Endothelial cell of umbilical vein (primary cell): ENCODE results near the gene ZNF618. TPM values are rescaled to one million over a fixed set of nuclear protein-coding genes. Genes with fewer than 3 reads are reported as not detected.

ENCODE experiments used
- BruUV-seq: library from RNA; stranded (reverse); fragments of 400-500 nt; replicated peaks from 2 replicates; lab custom pipeline; 2021; lab: Mats Ljungman, UMichigan
- CTCF ChIA-PET: fragments of 300-600, 350-600 bp; sonication (Branson Sonifier 250); formaldehyde crosslinking; loops from one replicate; lab custom pipeline; 2021; ENCODE audit warnings: antibody characterized with exemption, inconsistent platforms; lab: Charles Lee
- POLR2A ChIA-PET: fragments of 300-600, 350-600 bp; sonication (Branson Sonifier 250); formaldehyde crosslinking; loops from one replicate; lab custom pipeline; 2021; ENCODE audit warnings: antibody characterized with exemption, inconsistent platforms; lab: Charles Lee
- DNase-seq: peaks from one replicate; pipeline ENCODE4 v3.0.0-alpha.2; 2011; ENCODE audit warnings: low read depth, low spot score
- FAIRE-seq: peaks from 2 replicates; lab custom pipeline; 2011; peaks lifted over from hg19 to GRCh38; lab: Jason Lieb, UNC
- H2AFZ ChIP-seq: 2 replicates; pipeline ENCODE4 v1.6.0; 2012; ENCODE audit warnings: low read depth, low read length, control low read depth, inconsistent platforms
- H3K27ac ChIP-seq: 2 replicates; pipeline ENCODE4 v1.5.1; 2011; ENCODE audit warnings: low read depth, mild to moderate bottlenecking, control low read depth, low read length, moderate library complexity; ENCODE audit not compliant: insufficient read depth
- H3K27me3 ChIP-seq, 2 experiments: 2 replicates each; pipeline versions ENCODE4 v1.6.0 to v1.6.1; 2011; ENCODE audit warnings: low read length in 2 of 2, mixed read lengths in 1 of 2; ENCODE audit not compliant: control insufficient read depth in 2 of 2, insufficient read depth in 2 of 2
- H3K36me3 ChIP-seq, 2 experiments: 2 replicates in 1 of 2; 3 replicates in 1 of 2; pipeline ENCODE4 v1.5.1; 2011; ENCODE audit warnings: low read length in 2 of 2, mild to moderate bottlenecking in 1 of 2, moderate library complexity in 1 of 2; ENCODE audit not compliant: control insufficient read depth in 2 of 2, insufficient read depth in 2 of 2; ENCODE audit errors: extremely low read depth in 1 of 2
- H3K4me1 ChIP-seq: 3 replicates; pipeline ENCODE4 v1.5.1; 2011; ENCODE audit warnings: mild to moderate bottlenecking, low read length; ENCODE audit not compliant: control insufficient read depth, insufficient read depth; ENCODE audit errors: extremely low read depth
- H3K4me2 ChIP-seq: 2 replicates; pipeline ENCODE4 v1.6.1; 2011; ENCODE audit warnings: low read length, control low read depth, mixed read lengths; ENCODE audit not compliant: insufficient read depth
- H3K4me3 ChIP-seq, 3 experiments: fragments of 200-600 bp in 1 of 3; sonication (generic), shearing (Covaris generic) in 1 of 3; replicated peaks in 1 of 3; 2 replicates each; pipeline ENCODE4 v1.5.1; 2011 to 2016; ENCODE audit warnings: control low read depth in 3 of 3, low read length in 3 of 3, mild to moderate bottlenecking in 2 of 3, inconsistent platforms in 1 of 3, low read depth in 1 of 3, moderate library complexity in 1 of 3; ENCODE audit not compliant: insufficient read depth in 1 of 3
- H3K79me2 ChIP-seq: 2 replicates; pipeline ENCODE4 v1.6.0; 2012; ENCODE audit warnings: low read length, inconsistent platforms; ENCODE audit not compliant: control insufficient read depth, insufficient read depth
- H3K9ac ChIP-seq: replicated peaks from 2 replicates; pipeline ENCODE3; 2011; ENCODE audit warnings: low read length, control low read depth; ENCODE audit not compliant: insufficient read depth; ENCODE audit errors: extremely low read depth
- H3K9me1 ChIP-seq: replicated peaks from 3 replicates; pipeline ENCODE4 v1.6.0; 2011; ENCODE audit warnings: mild to moderate bottlenecking, low read length; ENCODE audit not compliant: control insufficient read depth, insufficient read depth; ENCODE audit errors: extremely low read depth
- H3K9me3 ChIP-seq: replicated peaks from 2 replicates; pipeline ENCODE4 v1.5.1; 2012; ENCODE audit warnings: low read length, inconsistent platforms; ENCODE audit not compliant: control insufficient read depth, insufficient read depth
- H4K20me1 ChIP-seq: replicated peaks from 2 replicates; pipeline ENCODE3; 2011; ENCODE audit warnings: mild to moderate bottlenecking, low read length; ENCODE audit not compliant: control insufficient read depth, insufficient read depth; ENCODE audit errors: extremely low read depth
- CTCF ChIP-seq, 2 donors: IDR thresholded peaks; 1 replicate in 1 of 2; 2 replicates in 1 of 2; pipeline ENCODE4 v1.5.1; 2011; ENCODE audit warnings: low read length in 2 of 2, mild to moderate bottlenecking in 2 of 2, moderate library complexity in 2 of 2, control low read depth in 1 of 2, inconsistent platforms in 1 of 2, low read depth in 1 of 2; ENCODE audit not compliant: insufficient read depth in 1 of 2; ENCODE audit errors: extremely low read depth in 1 of 2
- FOS ChIP-seq: IDR thresholded peaks from 2 replicates; pipeline ENCODE4 v1.6.1; 2011; ENCODE audit warnings: mild to moderate bottlenecking, low read length, moderate library complexity, borderline replicate concordance; ENCODE audit not compliant: insufficient read depth
- GATA2 ChIP-seq: IDR thresholded peaks from 2 replicates; pipeline ENCODE4 v1.7.0; 2011; ENCODE audit warnings: low read depth, mild to moderate bottlenecking, moderate library complexity, mixed read lengths, low read length; ENCODE audit not compliant: insufficient read length, insufficient read depth
- JUN ChIP-seq: IDR thresholded peaks from 2 replicates; pipeline ENCODE4 v1.6.1; 2011; ENCODE audit warnings: borderline replicate concordance, low read depth; ENCODE audit not compliant: insufficient read length, insufficient read depth
- POLR2AphosphoS5 ChIP-seq: IDR thresholded peaks from 2 replicates; pipeline ENCODE4 v1.6.1; 2012; ENCODE audit warnings: low read depth, mild to moderate bottlenecking, control low read depth, low read length, moderate library complexity; ENCODE audit not compliant: insufficient read depth
- dilution Hi-C: fragments of 300-500 bp; cut with MboI; formaldehyde crosslinking; loops from one replicate; pipeline ENCODE4 v1.15.0; 2019; ENCODE audit warnings: low sequenced_read_pairs; ENCODE audit not compliant: extremely low pct_ligation_motif_present
- intact Hi-C: fragments of 100-400 bp; cut with micrococcal nuclease; formaldehyde crosslinking; loops from one replicate; pipeline ENCODE4 v1.10.0; 2022
- polyA plus RNA-seq, 4 experiments: library from polyadenylated mRNA; depleted of rRNA in 3 of 4; stranded (reverse) in 3 of 4; unstranded in 1 of 4; fragments of >200 nt; gene quantifications; 2 replicates each; pipeline versions ENCODE4 v1.2.1 to v1.2.3, GENCODE V29; 2011 to 2012; ENCODE audit warnings: missing spikeins in 1 of 4
- total RNA-seq: library from RNA; stranded (reverse); gene quantifications from 2 replicates; pipeline ENCODE4 v1.2.3, GENCODE V29; 2021

ZNF618 gene
- total and polyA plus RNA-seq, 2 donors (not counting 3 experiments of a cell fraction or from before 2014, with no cell fraction given) = 22.6 to 80.3 TPM

DNA sequence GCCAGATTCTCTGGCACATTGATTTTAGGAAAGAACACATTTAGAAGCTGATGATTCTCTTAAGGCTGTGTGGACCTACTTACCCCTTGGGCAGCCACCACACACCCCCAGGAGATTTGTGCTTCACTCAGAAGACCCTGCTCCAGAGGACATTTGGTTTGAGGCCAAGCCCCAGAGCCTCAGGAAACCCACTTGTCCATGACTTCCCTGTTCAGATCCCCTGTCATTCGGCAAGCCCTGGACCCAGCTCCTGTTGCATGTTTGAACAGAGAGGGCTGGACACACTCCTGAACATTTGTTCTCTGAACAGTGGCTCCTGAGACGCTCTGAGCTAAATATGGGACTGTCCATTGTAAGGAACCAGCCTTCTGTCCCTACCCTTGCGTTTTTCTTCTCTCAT is 119.9 kb downstream of the ZNF618 start:
- H3K4me2 ChIP-seq = no peak overlapping the region
- H4K20me1 ChIP-seq = peaks cover 11% of the 10 kb centered on the region
- H3K4me3 ChIP-seq = no peak overlapping the region
- H3K79me2 ChIP-seq = peaks cover 40% of the 10 kb centered on the region
- peaks cover 40% of the 10 kb centered on the region for H3K4me1 ChIP-seq
- dilution Hi-C loops = no loop called here
- H2AFZ ChIP-seq = no peak overlapping the region
- no peaks in the 10 kb centered on the region for H3K27me3 ChIP-seq
- DNase-seq (no peak), FAIRE-seq (no peak)
- no peak overlapping the region for H3K27ac ChIP-seq
- ChIA-PET CTCF (interaction anchor here (2.3 kb wide), 1 partner anchor 32 kb away, joined by 13 read pairs; no protein-coding TSS in a partner anchor), POLR2A (no interaction called here)
- H3K9me3 ChIP-seq = no peaks in the 10 kb centered on the region
- no peak overlapping the region for H3K9ac ChIP-seq
- no peaks in the 10 kb centered on the region for H3K9me1 ChIP-seq
- TF ChIP-seq FOS (no peak), POLR2AphosphoS5 (no peak), GATA2 (no peak), CTCF (IDR thresholded peaks at IDR 0.05; ENCODE audit: extremely low read depth in 1 of 2, insufficient read depth in 1 of 2, low read depth in 1 of 2, low read length in 2 of 2) (no peak), JUN (no peak)
- BruUV-seq = no TSS peak
- intact Hi-C loops = loop anchor here (2.0 kb wide), 1 partner anchor 65 kb away; no protein-coding TSS in a partner anchor
- peaks cover 4 to 18% of the 10 kb centered on the region in 2 experiments for H3K36me3 ChIP-seq
